GM13977 (cell line): ENCODE results near the gene TEX22.

ENCODE experiments used
- DNase-seq: peaks from one replicate; pipeline ENCODE4 v3.0.0; 2012; ENCODE audit warnings: low spot score
- in situ Hi-C: fragments of 300-500 bp; cut with MboI; formaldehyde crosslinking; loops from one replicate; pipeline ENCODE4 v1.12.0; 2022; ENCODE audit warnings: low sequenced_read_pairs, low pct_unique_long_range_greater_than_20kb, mixed read lengths, inconsistent platforms; ENCODE audit not compliant: unreplicated experiment
- TF ChIP-seq, protein P1 (sequence below): IDR thresholded peaks from 2 replicates; pipeline ENCODE4 v1.5.1; 2012; ENCODE audit warnings: mild to moderate bottlenecking, control low read depth; ENCODE audit not compliant: insufficient read depth; ENCODE audit errors: extremely low read depth, missing control alignments

The TEX22 gene

DNA sequence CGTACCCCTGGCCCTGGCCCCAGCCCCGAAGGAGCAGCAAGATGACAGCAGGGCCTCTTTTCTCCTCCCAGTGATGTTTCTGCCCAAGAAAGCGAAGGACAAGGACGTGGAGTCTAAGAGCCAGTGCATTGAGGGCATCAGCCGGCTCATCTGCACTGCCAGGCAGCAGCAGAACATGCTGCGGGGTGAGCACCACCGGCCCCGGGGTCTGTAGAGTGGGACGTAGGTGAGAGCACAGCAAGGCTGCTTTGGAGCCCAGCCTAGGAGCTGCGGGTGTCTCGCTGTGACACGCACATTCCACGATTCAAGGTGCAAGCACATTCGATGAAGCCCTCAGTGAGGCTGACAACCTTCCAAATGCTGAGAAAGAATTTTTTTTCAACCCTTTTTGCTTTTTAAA lies 5.2 kb upstream of the TEX22 start:
- TF ChIP-seq, protein P1, sequence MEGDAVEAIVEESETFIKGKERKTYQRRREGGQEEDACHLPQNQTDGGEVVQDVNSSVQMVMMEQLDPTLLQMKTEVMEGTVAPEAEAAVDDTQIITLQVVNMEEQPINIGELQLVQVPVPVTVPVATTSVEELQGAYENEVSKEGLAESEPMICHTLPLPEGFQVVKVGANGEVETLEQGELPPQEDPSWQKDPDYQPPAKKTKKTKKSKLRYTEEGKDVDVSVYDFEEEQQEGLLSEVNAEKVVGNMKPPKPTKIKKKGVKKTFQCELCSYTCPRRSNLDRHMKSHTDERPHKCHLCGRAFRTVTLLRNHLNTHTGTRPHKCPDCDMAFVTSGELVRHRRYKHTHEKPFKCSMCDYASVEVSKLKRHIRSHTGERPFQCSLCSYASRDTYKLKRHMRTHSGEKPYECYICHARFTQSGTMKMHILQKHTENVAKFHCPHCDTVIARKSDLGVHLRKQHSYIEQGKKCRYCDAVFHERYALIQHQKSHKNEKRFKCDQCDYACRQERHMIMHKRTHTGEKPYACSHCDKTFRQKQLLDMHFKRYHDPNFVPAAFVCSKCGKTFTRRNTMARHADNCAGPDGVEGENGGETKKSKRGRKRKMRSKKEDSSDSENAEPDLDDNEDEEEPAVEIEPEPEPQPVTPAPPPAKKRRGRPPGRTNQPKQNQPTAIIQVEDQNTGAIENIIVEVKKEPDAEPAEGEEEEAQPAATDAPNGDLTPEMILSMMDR, result no peak
- in situ Hi-C loops, result no loop called here
- no peak for DNase-seq

DNA sequence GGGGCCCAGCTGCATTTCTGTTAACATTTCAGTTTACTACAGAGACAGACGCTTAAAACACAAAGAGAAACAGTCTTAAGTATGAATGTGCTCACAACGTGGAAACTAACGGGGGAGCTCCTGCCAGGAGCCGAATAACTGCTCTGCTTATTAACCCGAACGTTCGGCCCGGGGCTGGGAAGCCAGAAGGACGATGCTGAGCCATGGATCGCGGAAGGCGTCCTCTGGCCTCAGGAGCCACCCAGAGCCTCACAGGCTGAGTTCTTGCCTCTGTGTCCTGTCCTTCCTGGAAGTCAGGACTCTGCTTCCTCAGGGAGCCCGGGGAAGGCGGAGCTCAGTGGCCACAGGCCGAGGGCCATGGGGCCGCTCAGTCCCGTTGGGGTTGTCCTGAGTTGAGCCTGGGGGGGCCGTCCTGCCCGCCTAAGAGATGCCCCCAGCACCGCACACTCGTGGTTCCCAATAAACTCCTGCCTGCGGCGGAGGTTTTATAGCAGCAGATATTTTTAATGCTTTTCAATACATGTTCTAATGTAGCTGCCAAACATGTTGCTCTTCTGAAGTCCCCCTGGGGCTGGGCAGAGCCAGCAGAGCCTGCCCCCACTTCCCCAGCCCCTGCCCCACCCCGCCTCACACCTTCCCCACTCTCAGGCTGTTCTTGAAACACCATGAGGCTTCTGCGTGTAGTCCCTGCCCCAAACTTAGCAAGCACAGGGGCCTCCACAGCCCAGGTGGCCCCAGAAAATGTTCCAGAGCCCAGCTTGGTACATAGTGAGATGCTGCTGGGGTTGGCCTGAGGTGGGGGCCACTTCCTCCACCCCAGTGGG lies 3.4 kb upstream of the TEX22 start:
- in situ Hi-C loops, result no loop called here
- TF ChIP-seq, protein P1, result no peak
- DNase-seq, result no peak

DNA sequence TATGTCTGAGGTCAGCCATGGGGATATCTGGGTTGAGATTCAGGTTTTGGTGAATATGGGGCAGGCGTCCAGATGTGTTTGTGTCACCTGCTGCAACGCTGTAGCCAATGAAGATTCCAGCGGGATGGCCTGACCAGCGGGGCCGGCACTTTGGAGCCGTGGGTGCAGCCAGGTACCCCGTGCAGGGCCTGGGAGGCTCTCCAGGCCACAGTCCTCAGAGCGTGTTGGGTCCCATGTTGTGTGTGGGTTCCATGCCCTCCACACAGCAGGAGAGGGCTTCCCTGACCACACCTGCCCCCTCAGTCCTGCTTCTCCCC lies 2.8 kb upstream of the TEX22 start:
- DNase-seq, result no peak
- in situ Hi-C loops, result no loop called here
- TF ChIP-seq, protein P1, result no peak

DNA sequence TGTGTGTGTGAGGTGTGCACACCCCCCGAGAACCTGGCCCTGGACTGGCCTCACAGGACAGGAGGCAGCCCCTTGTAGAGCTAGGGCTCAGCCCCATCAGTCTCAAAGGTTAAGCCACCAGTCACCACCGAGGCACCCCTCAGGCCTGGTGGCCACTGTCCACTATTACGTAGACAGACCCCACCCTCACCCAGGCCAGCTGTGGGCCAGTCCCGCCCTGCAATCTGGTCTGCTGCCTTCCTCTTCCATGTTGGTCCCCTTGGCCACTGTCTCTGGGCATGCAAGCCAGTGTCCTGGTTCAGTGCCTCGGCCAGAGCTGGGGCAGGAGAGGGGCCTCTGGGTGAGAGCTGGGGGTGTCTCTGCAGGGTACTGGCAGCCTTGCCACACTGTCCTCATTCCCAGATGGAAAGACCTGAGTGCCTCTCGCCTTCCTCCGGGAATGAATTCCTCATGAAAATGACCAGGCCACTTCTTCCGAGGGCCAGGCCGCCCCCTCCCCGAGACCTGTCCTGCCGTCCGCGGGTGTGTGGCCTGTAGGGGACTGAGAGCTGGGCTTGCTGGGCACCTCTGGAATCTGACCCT lies 897 bp upstream of the TEX22 start:
- TF ChIP-seq, protein P1, result no peak
- no peak for DNase-seq
- in situ Hi-C loops, result no loop called here

DNA sequence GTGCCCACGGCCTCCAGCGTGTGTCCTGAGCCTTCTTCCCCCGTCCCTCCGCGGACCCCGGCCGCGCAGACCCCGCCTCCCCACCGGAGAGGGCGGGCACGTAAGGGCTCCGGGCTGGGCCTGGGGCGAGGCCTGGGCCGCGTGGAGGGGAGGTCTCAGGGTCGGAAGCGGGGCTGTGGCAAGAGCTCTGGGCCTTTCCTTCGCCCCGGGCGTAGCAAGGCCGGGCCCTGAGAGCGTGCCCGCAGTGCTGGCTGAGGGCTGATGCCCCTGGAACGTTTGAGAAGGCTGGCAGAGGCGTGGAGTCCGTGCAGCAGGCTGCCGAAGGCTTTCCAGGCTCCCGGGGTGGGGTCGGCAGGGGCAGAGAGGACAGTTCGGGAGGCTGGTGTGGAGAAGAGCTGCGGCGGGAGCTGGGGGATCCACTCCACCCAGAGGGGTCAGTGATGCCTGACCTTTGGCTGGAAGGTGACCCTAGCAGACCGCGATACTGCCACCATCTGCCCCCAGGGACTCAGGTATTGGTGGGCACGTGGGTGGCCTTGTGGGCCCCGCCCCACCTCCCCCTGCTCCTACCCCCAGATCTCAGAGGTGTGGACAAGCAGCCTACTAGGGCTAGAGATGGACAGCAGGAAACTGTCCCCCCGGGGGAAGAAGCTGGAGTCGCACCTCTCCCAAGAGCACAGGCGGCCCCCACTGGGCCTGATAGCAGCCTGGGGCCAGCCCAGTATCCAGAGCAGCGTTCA lies 558 bp downstream of the TEX22 start:
- no peak for DNase-seq
- in situ Hi-C loops, result no loop called here
- TF ChIP-seq, protein P1, result no peak

DNA sequence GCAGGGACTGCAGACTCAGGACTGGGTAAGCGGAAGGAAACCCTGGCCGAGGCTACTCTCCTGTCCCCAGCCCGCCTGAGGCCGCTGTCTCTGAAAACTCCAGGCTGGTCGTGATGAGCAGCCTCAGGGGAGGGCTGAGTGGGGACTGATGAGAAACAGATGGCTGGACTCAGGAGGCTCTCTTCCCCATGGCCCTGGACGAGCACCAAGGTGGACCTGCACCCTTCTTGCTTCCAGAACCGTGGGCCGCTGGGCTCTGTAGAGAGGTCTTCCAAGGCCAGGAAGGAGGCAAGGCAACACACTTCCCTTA lies 1.1 kb downstream of the TEX22 start:
- TF ChIP-seq, protein P1, result no peak
- no peak for DNase-seq
- in situ Hi-C loops, result no loop called here
